Stomach (tissue), 9 donors: Measurements from ENCODE around the gene NOXA1. TPM values are rescaled to one million over a fixed set of nuclear protein-coding genes. Genes with fewer than 3 reads are reported as not detected.

ENCODE experiments used
- DNase-seq, 2 donors: peaks; one replicate each; pipeline versions ENCODE4 v3.0.0 to v3.0.0-alpha.2; 2013 to 2019
- H3K27ac ChIP-seq, 5 donors: fragments of 200-600 bp in 4 of 5; sonication (generic) in 4 of 5; one replicate each; pipeline ENCODE4 v1.5.1; 2013 to 2019; ENCODE audit warnings: mild to moderate bottlenecking in 1 of 5, moderate library complexity in 1 of 5
- H3K27me3 ChIP-seq, 3 donors: fragments of 200-600 bp; sonication (generic); one replicate each; pipeline ENCODE4 v1.5.1; 2017 to 2019; ENCODE audit warnings: mixed run types in 1 of 3
- H3K36me3 ChIP-seq, 4 donors: fragments of 200-600 bp; sonication (generic); 1 replicate in 3 of 4; 2 replicates in 1 of 4; pipeline ENCODE4 v1.5.1; 2016 to 2019
- H3K4me1 ChIP-seq, 4 donors: fragments of 200-600 bp; sonication (generic); one replicate each; pipeline ENCODE4 v1.5.1; 2016 to 2019
- H3K4me3 ChIP-seq, 4 donors: fragments of 200-600 bp; sonication (generic) in 3 of 4; one replicate each; pipeline ENCODE4 v1.5.1; 2016 to 2019; ENCODE audit warnings: mild to moderate bottlenecking in 1 of 4
- H3K9me3 ChIP-seq, 4 donors: fragments of 200-600 bp; sonication (generic); one replicate each; pipeline ENCODE4 v1.5.1; 2016 to 2019
- EP300 ChIP-seq: sonication (generic); formaldehyde crosslinking; IDR thresholded peaks from one replicate; pipeline ENCODE4 v1.6.1; 2017; ENCODE audit warnings: antibody characterized with exemption
- POLR2A ChIP-seq, 4 donors: fragments of 450-650 bp; IDR thresholded peaks; one replicate each; pipeline ENCODE4 v1.6.1; 2016; ENCODE audit warnings: antibody characterized with exemption in 4 of 4, control low read depth in 2 of 4, mild to moderate bottlenecking in 1 of 4, moderate library complexity in 1 of 4
- POLR2AphosphoS5 ChIP-seq, 3 donors: sonication (generic); formaldehyde crosslinking; IDR thresholded peaks; one replicate each; pipeline ENCODE4 v1.6.1; 2016; ENCODE audit warnings: antibody characterized with exemption in 3 of 3
- WGBS, 5 donors: extraction: QIAGEN DNeasy Blood & Tissue Kit in 3 of 5; methylation state at CpG; one replicate each; pipeline versions ENCODE4 v1.1.5 to v1.1.7; 2013 to 2018; 5-methylcytosine and 5-hydroxymethylcytosine counted together
- intact Hi-C: fragments of 100-400 bp; cut with DNase I; formaldehyde crosslinking; loops from one replicate; pipeline ENCODE4 v1.15.1; 2023; ENCODE audit warnings: low total_unique reads
- polyA plus RNA-seq, 3 donors: library from polyadenylated mRNA; stranded (reverse); fragments of 200-250 nt; gene quantifications; one replicate each; pipeline ENCODE4 v1.2.3, GENCODE V29; 2013
- total RNA-seq, 5 donors: library from RNA; depleted of rRNA; stranded (reverse); fragments of >200 nt; gene quantifications; one replicate each; pipeline versions ENCODE4 v1.1.0 to v1.2.3, GENCODE V29; 2014 to 2016
- TF ChIP-seq, protein P1 (sequence below), 7 experiments: fragments of 450-650 bp in 4 of 7; fragments of 200-600 bp in 3 of 7; sonication (generic) in 3 of 7; IDR thresholded peaks; one replicate each; pipeline ENCODE4 v1.5.1; 2016 to 2019; ENCODE audit warnings: antibody characterized with exemption in 7 of 7, control low read depth in 2 of 7, mild to moderate bottlenecking in 1 of 7
- donor health status: healthy with polysubstance abuse.
- donor health status: Bipolar disorder and iron deficiency.
- donor health status: healthy.

NOXA1 gene
- total and polyA plus RNA-seq, 8 donors, result 3.5 to 43.2 (median 14.7) TPM

DNA sequence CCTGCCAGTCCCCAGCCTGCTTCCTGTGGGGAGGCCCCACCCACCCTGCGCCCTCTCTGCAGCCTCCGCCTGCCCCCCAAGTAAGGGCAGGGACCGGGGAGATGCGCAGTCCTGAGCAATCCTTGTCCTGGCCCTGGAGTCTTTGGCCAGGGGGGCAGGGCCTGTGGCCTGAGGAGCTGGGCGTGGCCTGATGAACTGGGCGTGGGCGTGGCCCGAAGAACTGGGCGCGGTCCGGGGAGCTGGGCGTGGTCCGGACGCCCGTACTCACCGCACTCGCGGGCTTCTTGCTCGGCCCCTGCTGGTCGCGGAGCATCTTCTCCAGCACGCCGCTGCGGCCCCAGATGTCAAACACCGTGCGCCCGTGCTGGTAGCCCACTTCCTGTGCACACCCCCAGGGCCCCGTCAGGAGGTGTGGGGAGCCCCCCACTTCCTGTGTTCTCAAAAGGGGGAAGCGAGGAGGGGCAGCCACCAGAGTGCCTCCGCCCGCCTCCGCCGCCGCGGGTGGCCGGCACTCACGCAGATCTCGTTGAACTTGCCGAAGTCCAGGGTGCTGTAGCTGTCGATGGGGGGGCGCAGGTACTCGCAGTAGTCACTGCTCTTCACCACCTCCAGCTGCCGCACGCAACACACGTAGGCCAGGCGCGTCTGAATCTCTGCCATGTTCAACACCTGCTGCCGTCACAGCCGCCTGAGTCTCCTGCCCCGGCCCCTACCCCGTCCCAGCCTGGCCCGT lies 38.6 kb downstream of the NOXA1 start:
- H3K4me1 ChIP-seq, result peaks cover 21 to 49% (median 38%) of the 10 kb centered on the region in 4 donors
- peaks cover 3 to 40% (median 19%) of the 10 kb centered on the region in 4 donors for H3K36me3 ChIP-seq
- H3K27me3 ChIP-seq, result peaks cover 0 to 4% (median 0%) of the 10 kb centered on the region in 3 donors
- H3K9me3 ChIP-seq, result no peaks in the 10 kb centered on the region
- H3K4me3 ChIP-seq, result peak overlapping the region in 2 of 4 donors; percentile 7 to 32
- intact Hi-C loops, result no loop called here
- peak; percentile 66 to 75 for DNase-seq
- TF ChIP-seq EP300, result no peak
- no peak for TF ChIP-seq POLR2AphosphoS5 (IDR thresholded peaks at IDR 0.05)
- TF ChIP-seq, protein P1, sequence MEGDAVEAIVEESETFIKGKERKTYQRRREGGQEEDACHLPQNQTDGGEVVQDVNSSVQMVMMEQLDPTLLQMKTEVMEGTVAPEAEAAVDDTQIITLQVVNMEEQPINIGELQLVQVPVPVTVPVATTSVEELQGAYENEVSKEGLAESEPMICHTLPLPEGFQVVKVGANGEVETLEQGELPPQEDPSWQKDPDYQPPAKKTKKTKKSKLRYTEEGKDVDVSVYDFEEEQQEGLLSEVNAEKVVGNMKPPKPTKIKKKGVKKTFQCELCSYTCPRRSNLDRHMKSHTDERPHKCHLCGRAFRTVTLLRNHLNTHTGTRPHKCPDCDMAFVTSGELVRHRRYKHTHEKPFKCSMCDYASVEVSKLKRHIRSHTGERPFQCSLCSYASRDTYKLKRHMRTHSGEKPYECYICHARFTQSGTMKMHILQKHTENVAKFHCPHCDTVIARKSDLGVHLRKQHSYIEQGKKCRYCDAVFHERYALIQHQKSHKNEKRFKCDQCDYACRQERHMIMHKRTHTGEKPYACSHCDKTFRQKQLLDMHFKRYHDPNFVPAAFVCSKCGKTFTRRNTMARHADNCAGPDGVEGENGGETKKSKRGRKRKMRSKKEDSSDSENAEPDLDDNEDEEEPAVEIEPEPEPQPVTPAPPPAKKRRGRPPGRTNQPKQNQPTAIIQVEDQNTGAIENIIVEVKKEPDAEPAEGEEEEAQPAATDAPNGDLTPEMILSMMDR (IDR thresholded peaks at IDR 0.05), result no peak
- no peak for TF ChIP-seq POLR2A (IDR thresholded peaks at IDR 0.05)
- H3K27ac ChIP-seq, result peak overlapping the region in 3 of 5 donors; percentile 18 to 55 (median 33)
- 60 to 77% (median 73%) methylated on average over 15 to 52 of the region's 52 CpGs for WGBS, 5 donors

DNA sequence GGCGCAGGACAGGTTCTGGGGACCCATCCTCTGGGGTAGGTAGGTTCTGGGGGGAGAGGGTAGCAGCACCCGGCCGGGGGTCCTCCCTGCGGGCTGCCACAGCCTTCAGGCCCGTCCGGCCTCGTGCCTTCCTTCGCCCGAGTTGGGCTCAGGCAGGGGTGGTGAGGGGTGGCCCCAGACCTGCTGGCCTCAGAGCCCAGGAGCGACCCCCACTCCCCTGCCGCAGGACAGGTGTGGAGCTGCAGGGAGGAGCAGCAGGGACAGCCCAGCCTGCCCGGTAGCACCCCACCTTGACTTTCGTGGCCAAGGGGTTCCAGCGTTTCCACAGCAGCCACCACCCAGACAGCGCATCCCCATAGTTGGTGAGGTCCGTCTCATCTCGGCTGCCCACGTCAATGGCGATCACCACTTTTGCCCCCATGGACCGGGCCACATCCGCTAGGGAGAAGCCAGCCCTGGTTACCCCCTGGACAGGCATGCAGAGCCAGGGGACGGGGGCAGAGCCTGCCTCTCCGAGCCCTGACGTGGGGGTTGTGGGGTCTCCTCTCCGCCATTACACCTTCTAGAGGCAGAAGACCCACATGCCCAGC lies 39.3 kb downstream of the NOXA1 start:
- peak in 1 of 2 donors; percentile 9 for DNase-seq
- Histone ChIP-seq H3K27ac (peak overlapping the region in 1 of 5 donors; percentile 33), H3K4me3 (peak overlapping the region in 1 of 4 donors; percentile 32), H3K9me3 (no peaks in the 10 kb centered on the region), H3K4me1 (peaks cover 20 to 42% (median 31%) of the 10 kb centered on the region in 4 donors), H3K27me3 (peaks cover 0 to 4% (median 0%) of the 10 kb centered on the region in 3 donors), H3K36me3 (peaks cover 0 to 34% (median 15%) of the 10 kb centered on the region in 4 donors)
- intact Hi-C loops, result no loop called here
- TF ChIP-seq, protein P1 (IDR thresholded peaks at IDR 0.05), result no peak
- TF ChIP-seq POLR2A (IDR thresholded peaks at IDR 0.05), result no peak
- no peak for TF ChIP-seq POLR2AphosphoS5 (IDR thresholded peaks at IDR 0.05)
- no peak for TF ChIP-seq EP300
- WGBS, 5 donors, result 86 to 96% (median 95%) methylated on average over 10 to 25 of the region's 25 CpGs

DNA sequence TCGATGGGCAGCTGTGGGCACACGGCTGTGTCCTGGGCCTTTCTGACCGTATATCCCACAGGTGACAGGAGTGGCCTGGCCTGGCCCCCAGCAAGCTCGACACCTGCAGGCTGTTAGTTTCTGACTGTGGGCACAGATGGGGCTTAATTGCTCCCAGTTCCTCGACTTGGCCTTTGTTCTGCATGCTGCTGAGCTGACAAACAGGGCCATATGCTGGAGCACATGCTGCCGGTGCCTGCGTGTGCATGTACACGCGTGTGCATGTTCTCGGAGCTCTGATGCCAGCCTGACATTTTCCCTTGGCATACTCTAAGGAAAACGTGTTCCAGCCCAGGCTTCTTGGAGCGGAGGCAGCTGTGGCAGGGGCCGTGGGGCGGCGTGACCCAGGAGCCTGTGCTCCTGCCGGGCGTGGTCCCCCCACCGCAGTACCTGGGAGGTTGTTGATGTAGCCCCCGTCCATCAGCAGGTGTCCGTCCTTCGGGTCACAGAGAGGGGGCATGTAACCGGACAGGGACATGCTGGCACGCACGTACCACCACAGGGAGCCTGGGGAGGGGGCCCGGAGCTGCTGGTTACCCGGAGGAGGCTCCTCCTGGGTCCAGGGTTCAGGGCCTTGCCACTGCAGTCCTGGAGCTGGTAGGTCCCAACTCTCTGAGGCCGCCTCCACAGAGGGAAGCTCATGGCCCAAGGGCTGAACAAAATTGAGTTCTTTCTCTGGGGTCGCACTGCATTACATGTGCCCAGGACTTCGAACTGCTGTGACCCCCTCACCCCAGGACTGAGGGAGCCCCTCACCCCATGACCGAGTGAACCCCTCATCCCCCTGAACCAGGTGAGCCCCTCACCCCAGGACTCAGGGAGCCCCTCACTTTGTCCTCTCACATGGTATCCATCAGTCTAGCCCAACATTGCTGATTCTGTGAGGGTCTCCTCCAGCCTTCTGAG lies 40.1 kb downstream of the NOXA1 start:
- Histone ChIP-seq H3K9me3 (no peaks in the 10 kb centered on the region), H3K27me3 (peaks cover 0 to 4% (median 0%) of the 10 kb centered on the region in 3 donors), H3K36me3 (peaks cover 0 to 29% (median 15%) of the 10 kb centered on the region in 4 donors), H3K27ac (no peak overlapping the region), H3K4me1 (peaks cover 12 to 35% (median 24%) of the 10 kb centered on the region in 4 donors), H3K4me3 (no peak overlapping the region)
- WGBS, 5 donors, result 92 to 94% (median 94%) methylated on average over 9 to 30 of the region's 30 CpGs
- DNase-seq, result peak in 1 of 2 donors; percentile 2
- no peak for TF ChIP-seq POLR2A (IDR thresholded peaks at IDR 0.05)
- TF ChIP-seq POLR2AphosphoS5 (IDR thresholded peaks at IDR 0.05), result no peak
- TF ChIP-seq, protein P1 (IDR thresholded peaks at IDR 0.05), result no peak
- no peak for TF ChIP-seq EP300
- intact Hi-C loops, result no loop called here

DNA sequence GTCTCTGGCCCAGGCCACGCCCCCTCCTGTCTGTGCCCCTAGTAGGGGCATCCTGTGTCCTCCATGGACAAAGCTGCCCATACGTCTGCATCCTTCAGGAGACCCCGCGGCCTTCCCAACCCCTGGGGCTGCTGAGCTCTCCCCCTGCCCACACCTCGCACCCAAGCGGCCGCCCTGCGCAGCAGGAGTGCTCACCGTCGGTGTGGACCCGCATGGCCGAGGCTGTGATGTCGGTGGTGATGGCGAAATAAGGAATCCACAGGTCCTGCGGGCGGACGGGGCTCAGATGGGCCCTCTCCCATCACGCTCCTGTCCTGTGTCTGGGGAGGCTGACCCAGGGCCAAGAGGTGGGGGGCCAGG lies 40.7 kb downstream of the NOXA1 start:
- no peak for TF ChIP-seq POLR2A (IDR thresholded peaks at IDR 0.05)
- TF ChIP-seq, protein P1 (IDR thresholded peaks at IDR 0.05), result no peak
- TF ChIP-seq POLR2AphosphoS5 (IDR thresholded peaks at IDR 0.05), result no peak
- TF ChIP-seq EP300, result no peak
- intact Hi-C loops, result no loop called here
- Histone ChIP-seq H3K27me3 (peaks cover 0 to 4% (median 0%) of the 10 kb centered on the region in 3 donors), H3K4me3 (no peak overlapping the region), H3K9me3 (no peaks in the 10 kb centered on the region), H3K27ac (no peak overlapping the region), H3K4me1 (peaks cover 9 to 29% (median 18%) of the 10 kb centered on the region in 4 donors), H3K36me3 (peaks cover 0 to 29% (median 15%) of the 10 kb centered on the region in 4 donors)
- DNase-seq, result peak in 1 of 2 donors; percentile 4
- WGBS, 5 donors, result 95 to 100% (median 97%) methylated on average over 8 to 18 of the region's 18 CpGs
